ENCODE results near the gene SNX21. TPM values are rescaled to one million over a fixed set of nuclear protein-coding genes. Genes with fewer than 3 reads are reported as not detected.

The SNX21 gene
- total and polyA plus RNA-seq, 9 of the 15 experiments (the other 6 are each of a cell fraction or from before 2014, with no cell fraction given): 0.10 to 1.2 (median 0.42) TPM

GRCh38 chr20:45857114-45857881, 23.7 kb downstream of the SNX21 start, which contains the start of the genes ACOT8 and ZSWIM3 (continued):
- TF ChIP-seq MTF1 (CRISPR knock-in tag; IDR thresholded peaks at IDR 0.05; ENCODE audit: borderline replicate concordance) (no peak), PCBP2 (IDR thresholded peaks at IDR 0.05; ENCODE audit: low read depth, low read length, poor library complexity, severe bottlenecking) (no peak), TEAD4 (IDR thresholded peaks at IDR 0.05; ENCODE audit: low read length) (no peak), TEAD4 (CRISPR knock-in tag; IDR thresholded peaks at IDR 0.05; ENCODE audit: borderline replicate concordance) (no peak)

- Histone ChIP-seq H4K20me1 (replicated peaks; ENCODE audit: control insufficient read depth, insufficient read depth, low read length) (no peaks in the 10 kb centered on the region), H3K27ac (ENCODE audit: extremely low read depth, low read depth, low read length) (peak overlapping the region; percentile 88), H3K36me3 (ENCODE audit: control insufficient read depth, insufficient read depth, low read length) (peaks cover 10% of the 10 kb centered on the region; the same call in 2 of the 3 replicates), H2AFZ (ENCODE audit: low read depth, low read length) (peak overlapping the region; percentile 93), H3K4me1 (replicated peaks in 1 of 2; ENCODE audit: control insufficient read depth in 2 of 2, insufficient read depth in 2 of 2, low read length in 2 of 2) (peaks cover 21 to 28% of the 10 kb centered on the region in 2 experiments), H3K9me3 (replicated peaks; ENCODE audit: control insufficient read depth, insufficient read depth, low read depth, low read length) (no peaks in the 10 kb centered on the region), H3K79me2 (ENCODE audit: control insufficient read depth, insufficient read depth, low read length) (peaks cover 24% of the 10 kb centered on the region), H3K4me3 (peak overlapping the region; percentile 72), H3K9ac (ENCODE audit: insufficient read depth in 1 of 2, low read depth in 2 of 2, low read length in 2 of 2) (peak overlapping the region; percentile 57 to 78), H3K27me3 (ENCODE audit: control insufficient read depth in 2 of 2, insufficient read depth in 2 of 2, low read length in 2 of 2) (no peaks in the 10 kb centered on the region), H3K9me1 (ENCODE audit: control insufficient read depth, insufficient read depth, low read length) (no peaks in the 10 kb centered on the region), H3K4me2 (ENCODE audit: insufficient read depth, low read length) (peak overlapping the region; percentile 94)
- peak; percentile 73 for ATAC-seq
- in situ Hi-C loops (cut with MboI) (no loop called here), intact Hi-C loops (cut with micrococcal nuclease) (loop anchor here (2.0 kb wide), 1 partner anchor 77 kb away; the partner anchor contains the start of gene PCIF1)
- CTCF ChIA-PET (ENCODE audit: low intra/inter-chr PET ratio): no interaction called here
- peak; percentile 70 to 82 (median 80) for DNase-seq (ENCODE audit: extremely low read depth in 1 of 4, low spot score in 3 of 4)
- POLR2A ChIA-PET: interaction anchor here (0.6 to 1.3 kb wide), 3 partner anchors 20 to 54 kb away, joined by 3 read pairs; partner anchors contain the start of gene PLTP
- no peak for FAIRE-seq
- 3% methylated on average over 11 of the region's 13 CpGs for WGBS (ENCODE audit: insufficient coverage, low coverage, missing lambda C conversion rate)
- BruUV-seq (replicated peaks): no TSS peak
- no peak for TF ChIP-seq POLR2G (IDR thresholded peaks at IDR 0.05; ENCODE audit: low read depth, low read length)
- TF ChIP-seq, protein P1, sequence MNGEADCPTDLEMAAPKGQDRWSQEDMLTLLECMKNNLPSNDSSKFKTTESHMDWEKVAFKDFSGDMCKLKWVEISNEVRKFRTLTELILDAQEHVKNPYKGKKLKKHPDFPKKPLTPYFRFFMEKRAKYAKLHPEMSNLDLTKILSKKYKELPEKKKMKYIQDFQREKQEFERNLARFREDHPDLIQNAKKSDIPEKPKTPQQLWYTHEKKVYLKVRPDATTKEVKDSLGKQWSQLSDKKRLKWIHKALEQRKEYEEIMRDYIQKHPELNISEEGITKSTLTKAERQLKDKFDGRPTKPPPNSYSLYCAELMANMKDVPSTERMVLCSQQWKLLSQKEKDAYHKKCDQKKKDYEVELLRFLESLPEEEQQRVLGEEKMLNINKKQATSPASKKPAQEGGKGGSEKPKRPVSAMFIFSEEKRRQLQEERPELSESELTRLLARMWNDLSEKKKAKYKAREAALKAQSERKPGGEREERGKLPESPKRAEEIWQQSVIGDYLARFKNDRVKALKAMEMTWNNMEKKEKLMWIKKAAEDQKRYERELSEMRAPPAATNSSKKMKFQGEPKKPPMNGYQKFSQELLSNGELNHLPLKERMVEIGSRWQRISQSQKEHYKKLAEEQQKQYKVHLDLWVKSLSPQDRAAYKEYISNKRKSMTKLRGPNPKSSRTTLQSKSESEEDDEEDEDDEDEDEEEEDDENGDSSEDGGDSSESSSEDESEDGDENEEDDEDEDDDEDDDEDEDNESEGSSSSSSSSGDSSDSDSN (IDR thresholded peaks at IDR 0.05; ENCODE audit: borderline replicate concordance in 1 of 2, low read depth in 2 of 2, low read length in 2 of 2): no peak
- peak in 1 of 3 experiments; percentile 4 for TF ChIP-seq YY1 (IDR thresholded peaks at IDR 0.05; ENCODE audit: borderline replicate concordance in 1 of 3, control insufficient read depth in 1 of 3, extremely low read depth in 1 of 3, insufficient read depth in 3 of 3, insufficient read length in 1 of 3, insufficient replicate concordance in 2 of 3, low read depth in 1 of 3, low read length in 2 of 3)
- TF ChIP-seq CREBBP (IDR thresholded peaks at IDR 0.05; ENCODE audit: low read depth, low read length): no peak
- TF ChIP-seq TGIF2 (CRISPR knock-in tag; IDR thresholded peaks at IDR 0.05): no peak
- TF ChIP-seq ZNF740 (CRISPR knock-in tag; IDR thresholded peaks at IDR 0.05): no peak
- 0 out of 4 replicates have a peak, but pooled peaks of 1 of the 2 experiments have one; percentile 18 for TF ChIP-seq ZNF740 (tag; IDR thresholded peaks at IDR 0.05)
- TF ChIP-seq JUNB (CRISPR knock-in tag; conservative IDR thresholded peaks at IDR 0.05): no peak
- TF ChIP-seq CXXC5 (CRISPR knock-in tag; IDR thresholded peaks at IDR 0.05): peak; percentile 36
- peak; percentile 17 to 65; a peak in 3 of 4 replicates for TF ChIP-seq KDM1A (IDR thresholded peaks at IDR 0.05)
- no peak for TF ChIP-seq KAT7 (CRISPR knock-in tag; IDR thresholded peaks at IDR 0.05; ENCODE audit: borderline replicate concordance)
- TF ChIP-seq CREM (IDR thresholded peaks at IDR 0.05; ENCODE audit: low read depth): 0 out of 2 replicates have a peak, but pooled peaks have one; percentile 6
These were observed 24.2 kb downstream of the SNX21 start for GRCh38 chr20:45857882-45858216.
